K562 (cell line): Measurements from ENCODE around the gene SP100.

Experiments used
- CTCF ChIP-seq, 3 experiments: IDR thresholded peaks in 2 of 3; conservative IDR thresholded peaks in 1 of 3; 2 replicates each; pipeline ENCODE4 v1.5.1; 2011 to 2012; ENCODE audit warnings: low read length in 3 of 3, mild to moderate bottlenecking in 3 of 3, control low read depth in 2 of 3, improper control_type of control experiment in 1 of 3, inconsistent platforms in 1 of 3, low read depth in 1 of 3, mixed read lengths in 1 of 3, moderate library complexity in 1 of 3; ENCODE audit not compliant: insufficient read depth in 2 of 3
- IRF1 ChIP-seq: sonication (generic); formaldehyde crosslinking; IDR thresholded peaks from 2 replicates; pipeline ENCODE4 v1.8.0; 2022; ENCODE audit warnings: missing genetic modification reagents, mild to moderate bottlenecking, borderline replicate concordance
- NFIC ChIP-seq: fragments of 450-650 bp; IDR thresholded peaks from 2 replicates; pipeline ENCODE4 v1.6.1; 2017; ENCODE audit warnings: mild to moderate bottlenecking, inconsistent platforms
- PCBP2 ChIP-seq: fragments of 200-400 bp; formaldehyde crosslinking; IDR thresholded peaks from 2 replicates; pipeline ENCODE4 v1.6.1; 2018; ENCODE audit warnings: low read length, low read depth, mild to moderate bottlenecking, moderate library complexity; ENCODE audit not compliant: poor library complexity, severe bottlenecking
- RBM15 ChIP-seq: fragments of 200-400 bp; formaldehyde crosslinking; IDR thresholded peaks from 2 replicates; pipeline ENCODE4 v1.6.1; 2018; ENCODE audit warnings: mild to moderate bottlenecking, low read length, moderate library complexity; ENCODE audit not compliant: insufficient read depth
- XRCC5 ChIP-seq: fragments of 200-400 bp; formaldehyde crosslinking; IDR thresholded peaks from 2 replicates; pipeline ENCODE4 v1.6.1; 2017; ENCODE audit warnings: low read depth, mild to moderate bottlenecking, low read length
- ZNF253 ChIP-seq: fragments of 250-450 bp; sonication (Bioruptor Pico); conservative IDR thresholded peaks from 2 replicates; pipeline ENCODE4 v1.6.1; 2021; ENCODE audit warnings: mild to moderate bottlenecking

- TF ChIP-seq NFIC (no peak), CTCF (IDR thresholded peaks at IDR 0.05 in 2 of 3, conservative IDR thresholded peaks at IDR 0.05 in 1 of 3; ENCODE audit: insufficient read depth in 2 of 3, low read depth in 1 of 3, low read length in 3 of 3) (no peak; a peak in 1 of 6 replicates), PCBP2 (no peak), RBM15 (no peak), IRF1 (CRISPR knock-in tag) (no peak), ZNF253 (no peak), XRCC5 (no peak)
Observed at GRCh38 chr2:230422149-230422548, 6.1 kb downstream of the SP100 start.
